Adrenal gland (tissue), 12 donors: ENCODE measurements around the gene TUFM. TPM values are rescaled to one million over a fixed set of nuclear protein-coding genes. Genes with fewer than 3 reads are reported as not detected.
A peak's percentile ranks its signal among the peaks of the same experiment; 100 is the strongest.

Source experiments
- DNase-seq, 7 donors: peaks; one replicate each; pipeline ENCODE4 v3.0.0-alpha.2; 2019 to 2020
- H3K27ac ChIP-seq, 5 donors: fragments of 200-600 bp; sonication (generic) in 4 of 5; 1 replicate in 3 of 5; 2 replicates in 2 of 5; pipeline versions ENCODE4 v1.5.1 to v1.8.0; 2016 to 2020; ENCODE audit warnings: mild to moderate bottlenecking in 1 of 5
- H3K27me3 ChIP-seq: fragments of 200-600 bp; 2 replicates; pipeline ENCODE4 v1.8.0; 2021
- H3K36me3 ChIP-seq, 2 donors: fragments of 200-600 bp; replicated peaks in 1 of 2; 1 replicate in 1 of 2; 2 replicates in 1 of 2; pipeline versions ENCODE4 v1.5.1 to v1.8.0; 2018 to 2022
- H3K4me1 ChIP-seq, 2 donors: fragments of 200-600 bp; replicated peaks in 1 of 2; 1 replicate in 1 of 2; 2 replicates in 1 of 2; pipeline versions ENCODE4 v1.5.1 to v1.8.0; 2018 to 2021
- H3K4me3 ChIP-seq, 4 donors: fragments of 200-600 bp; sonication (generic) in 3 of 4; one replicate each; pipeline ENCODE4 v1.5.1; 2016 to 2018
- H3K9me3 ChIP-seq, 3 donors: fragments of 200-600 bp; sonication (generic) in 1 of 3; replicated peaks in 1 of 3; 1 replicate in 2 of 3; 2 replicates in 1 of 3; pipeline versions ENCODE4 v1.5.1 to v1.8.0; 2016 to 2021
- CTCF ChIP-seq, 6 experiments: fragments of 450-650 bp in 4 of 6; fragments of 200-600 bp in 2 of 6; sonication (generic) in 1 of 6; IDR thresholded peaks; 1 replicate in 5 of 6; 2 replicates in 1 of 6; pipeline versions ENCODE4 v1.5.1 to v1.8.0; 2016 to 2021; ENCODE audit warnings: antibody characterized with exemption in 6 of 6, mild to moderate bottlenecking in 2 of 6, moderate library complexity in 1 of 6
- POLR2A ChIP-seq, 2 donors: fragments of 450-650 bp; IDR thresholded peaks; one replicate each; pipeline ENCODE4 v1.6.1; 2017; ENCODE audit warnings: antibody characterized with exemption in 2 of 2, mild to moderate bottlenecking in 2 of 2, moderate library complexity in 1 of 2
- WGBS, 4 donors: extraction: QIAGEN DNeasy Blood & Tissue Kit in 2 of 4; methylation state at CpG; one replicate each; pipeline versions ENCODE4 v1.1.5 to v1.1.7; 2013 to 2017; 5-methylcytosine and 5-hydroxymethylcytosine counted together
- intact Hi-C, 2 donors: fragments of 100-400 bp; cut with DNase I; formaldehyde crosslinking; loops; one replicate each; pipeline versions ENCODE4 v1.14.1 to v1.15.0; 2022 to 2023
- polyA plus RNA-seq, 3 donors: library from polyadenylated mRNA; stranded (reverse); fragments of 200-250 nt in 2 of 3; fragments of 350-450 nt in 1 of 3; fragmentation: Illumina TruSeq in 1 of 3; extraction: RNeasy Lipid Tissue Mini Kit (QIAGEN cat#74804) in 1 of 3; gene quantifications; one replicate each; pipeline ENCODE4 v1.2.3, GENCODE V29; 2013 to 2014
- total RNA-seq, 9 donors: library from RNA; depleted of rRNA in 4 of 9; stranded (reverse); fragments of >200 nt in 4 of 9; fragments of 120-200 nt in 1 of 9; fragmentation: NEBNext Ultra II Directional in 1 of 9; extraction: Animal tissue kit (Norgen Biotek cat#: 25700) in 1 of 9; gene quantifications; one replicate each; pipeline versions ENCODE4 v1.1.0 to v1.2.4, GENCODE V29; 2013 to 2023
- donor health status: healthy with polysubstance abuse.
- donor health status: Bipolar disorder and iron deficiency.
- donor health status: DM: yes; HTN: yes; CAD: no.
- donor health status: DM: no; HTN: no; CAD: no.
- donor health status: DM: no; HTN: no; CAD: no.
- donor health status: DM: yes; HTN: yes; CAD: no.

Gene TUFM
- total and polyA plus RNA-seq, 12 donors: 144 to 323 (median 195) TPM

DNA sequence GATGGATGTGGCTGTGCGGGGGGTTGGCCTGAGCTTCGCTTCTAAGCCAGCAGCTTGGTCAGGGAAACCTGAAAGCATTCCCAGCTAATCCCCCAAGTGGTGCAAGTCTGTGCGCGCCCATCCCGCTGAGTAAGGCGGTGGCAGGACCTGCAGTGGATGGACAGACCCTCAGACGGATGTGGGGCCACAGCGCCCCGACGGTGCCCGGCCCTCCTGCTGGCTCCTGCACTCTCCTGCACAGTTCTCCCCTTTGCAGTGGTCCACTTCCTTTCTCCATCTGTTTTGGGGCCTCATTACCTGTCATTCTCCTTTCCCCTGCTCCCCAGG is 34.4 kb upstream of the TUFM start:
- H3K4me3 ChIP-seq: no peak overlapping the region
- H3K36me3 ChIP-seq: no peaks in the 10 kb centered on the region
- intact Hi-C loops: no loop called here
- H3K4me1 ChIP-seq: peaks cover 9 to 11% of the 10 kb centered on the region in 2 donors
- H3K27ac ChIP-seq: no peak overlapping the region
- 15 to 26% (median 20%) methylated on average over 6 to 11 of the region's 11 CpGs for WGBS, 4 donors
- no peak for DNase-seq
- TF ChIP-seq CTCF (IDR thresholded peaks at IDR 0.05) (no peak), POLR2A (IDR thresholded peaks at IDR 0.05) (no peak)
- H3K9me3 ChIP-seq: no peaks in the 10 kb centered on the region
- no peaks in the 10 kb centered on the region for H3K27me3 ChIP-seq

DNA sequence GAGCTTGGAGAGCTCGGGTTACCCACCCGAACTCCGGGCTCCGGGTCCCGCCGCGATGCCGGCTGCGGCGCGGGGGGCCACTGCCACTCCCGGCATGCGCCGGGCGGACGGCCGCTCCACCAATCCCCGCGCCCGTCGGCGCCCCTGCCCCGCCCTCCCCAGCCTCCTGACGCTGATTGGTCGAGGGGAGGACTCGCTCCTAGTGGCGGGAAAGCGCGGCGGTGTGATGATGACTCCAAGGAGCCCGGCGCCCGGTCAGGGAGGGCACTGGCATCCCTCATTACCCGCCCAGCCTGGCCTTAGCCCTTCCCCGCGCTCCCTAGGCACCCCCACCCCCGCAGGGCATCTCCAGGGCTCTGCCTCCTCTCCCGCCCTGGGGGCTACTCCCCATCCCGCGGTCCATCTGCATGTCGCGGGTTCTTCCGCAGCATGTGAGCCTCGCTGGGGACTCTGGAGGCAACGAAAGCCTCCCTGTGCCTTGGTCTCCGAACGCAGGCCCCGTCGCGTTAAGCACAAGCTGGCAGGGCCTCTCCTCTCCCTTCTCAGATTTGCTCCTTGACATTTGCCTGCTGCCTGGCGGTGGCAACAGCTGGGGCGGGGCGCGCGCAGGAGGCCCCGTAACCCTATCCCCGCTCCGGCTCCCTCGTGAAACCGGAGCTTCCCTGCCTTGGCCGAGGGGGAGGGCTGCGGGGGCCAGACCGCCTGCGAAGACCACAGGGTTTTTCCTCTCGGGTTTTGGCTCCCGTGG is 33.9 kb upstream of the TUFM start:
- TF ChIP-seq CTCF (IDR thresholded peaks at IDR 0.05) (peak in 4 of 6 experiments; percentile 23 to 39 (median 34)), POLR2A (IDR thresholded peaks at IDR 0.05) (no peak)
- 0 to 1% (median 1%) methylated on average over 10 to 66 of the region's 66 CpGs for WGBS, 4 donors
- Histone ChIP-seq H3K4me1 (peaks cover 9 to 11% of the 10 kb centered on the region in 2 donors), H3K27me3 (no peaks in the 10 kb centered on the region), H3K9me3 (no peaks in the 10 kb centered on the region), H3K36me3 (no peaks in the 10 kb centered on the region), H3K4me3 (peak overlapping the region in 3 of 4 donors; percentile 7 to 59 (median 18)), H3K27ac (no peak overlapping the region)
- DNase-seq: peak; percentile 86 to 93 (median 90)
- intact Hi-C loops: loop anchor here in 1 of 2 donors (5.0 kb wide), 1 partner anchor 57 kb away; no protein-coding TSS in a partner anchor

DNA sequence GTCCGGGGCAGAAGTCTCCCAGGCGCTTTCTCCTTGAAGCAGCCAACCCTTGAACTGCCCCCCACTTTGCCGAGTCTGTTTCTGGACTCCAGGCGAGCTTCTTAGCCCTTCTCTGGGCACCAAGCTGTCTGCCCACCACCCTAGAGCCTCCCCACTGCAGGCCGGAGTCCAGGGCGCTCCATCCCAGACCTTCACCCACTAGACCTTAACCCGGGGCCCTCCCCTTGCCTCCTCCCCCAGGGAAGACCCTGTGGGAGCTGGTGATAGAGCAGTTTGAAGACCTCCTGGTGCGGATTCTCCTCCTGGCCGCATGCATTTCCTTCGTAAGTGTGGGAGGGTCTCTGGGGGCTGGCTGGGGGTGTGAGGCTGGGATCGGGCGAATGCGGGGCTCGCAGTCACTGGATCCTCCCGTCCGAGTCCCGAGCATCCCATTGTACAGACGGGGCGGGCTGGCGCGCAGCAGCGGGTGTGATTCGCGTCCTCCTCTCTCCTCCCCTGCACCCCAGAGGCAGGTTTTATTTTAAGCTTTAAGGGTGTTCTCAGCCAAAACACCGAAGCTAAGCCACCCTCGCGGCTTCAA is 33.2 kb upstream of the TUFM start:
- 0 to 8% (median 2%) methylated on average over 6 to 27 of the region's 27 CpGs for WGBS, 4 donors
- no peak overlapping the region for H3K27ac ChIP-seq
- peak overlapping the region in 3 of 4 donors; percentile 7 to 59 (median 18) for H3K4me3 ChIP-seq
- no peak for TF ChIP-seq CTCF (IDR thresholded peaks at IDR 0.05)
- no peaks in the 10 kb centered on the region for H3K9me3 ChIP-seq
- intact Hi-C loops: loop anchor here in 1 of 2 donors (5.0 kb wide), 1 partner anchor 58 kb away; no protein-coding TSS in a partner anchor
- no peak for DNase-seq
- H3K27me3 ChIP-seq: no peaks in the 10 kb centered on the region
- H3K36me3 ChIP-seq: no peaks in the 10 kb centered on the region
- H3K4me1 ChIP-seq: peaks cover 9 to 11% of the 10 kb centered on the region in 2 donors

- Histone ChIP-seq H3K36me3 (no peaks in the 10 kb centered on the region), H3K27ac (no peak within 1 kb of the TSS), H3K4me3 (peak within 1 kb of the TSS in 1 of 4 donors; percentile 59), H3K4me1 (peaks cover 9 to 11% of the 10 kb centered on the region in 2 donors), H3K9me3 (no peaks in the 10 kb centered on the region), H3K27me3 (no peaks in the 10 kb centered on the region)
- no peak for DNase-seq
- 61 to 75% (median 72%) methylated on average over 24 to 25 of the region's 25 CpGs for WGBS, 4 donors
- no peak for TF ChIP-seq CTCF (IDR thresholded peaks at IDR 0.05)
- intact Hi-C loops: loop anchor here in 1 of 2 donors (5.0 kb wide), 1 partner anchor 59 kb away; no protein-coding TSS in a partner anchor
Observed at GRCh38 chr16:28878083-28878926, 32.2 kb upstream of the TUFM start, which contains the start of gene ATP2A1. Gene ATP2A1, plus strand, starts transcription at chr16:28878488. Its CDS starts 184 bp downstream, at chr16:28878672.
